Heart right ventricle (tissue), 16 donors: ENCODE measurements around the gene NUDT15. TPM values are rescaled to one million over a fixed set of nuclear protein-coding genes. Genes with fewer than 3 reads are reported as not detected.

Source experiments
- ATAC-seq, 8 donors: fragments of 200-7000 bp; cut with Tn5 transposase; one replicate each; pipeline ENCODE4 v1.9.1; 2020; ENCODE audit warnings: mild to moderate bottlenecking in 8 of 8, moderate library complexity in 8 of 8, moderate number of reproducible peaks in 1 of 8
- DNase-seq, 2 donors: peaks; one replicate each; pipeline ENCODE4 v3.0.0-alpha.2; 2020
- H3K27ac ChIP-seq, 10 donors: fragments of 200-600 bp; sonication (generic) in 2 of 10; one replicate each; pipeline versions ENCODE4 v1.5.0 to v1.8.0; 2020 to 2022; ENCODE audit warnings: mild to moderate bottlenecking in 3 of 10
- H3K27me3 ChIP-seq, 7 donors: fragments of 200-600 bp; one replicate each; pipeline ENCODE4 v1.8.0; 2021 to 2022; ENCODE audit warnings: mild to moderate bottlenecking in 2 of 7
- H3K36me3 ChIP-seq, 9 donors: fragments of 200-600 bp; sonication (generic) in 1 of 9; one replicate each; pipeline versions ENCODE4 v1.5.0 to v1.8.0; 2020 to 2022; ENCODE audit warnings: mild to moderate bottlenecking in 2 of 9
- H3K4me1 ChIP-seq, 9 donors: fragments of 200-600 bp; sonication (generic) in 1 of 9; one replicate each; pipeline versions ENCODE4 v1.5.0 to v1.8.0; 2020 to 2022; ENCODE audit warnings: mild to moderate bottlenecking in 4 of 9
- H3K4me3 ChIP-seq, 10 donors: fragments of 200-600 bp; sonication (generic) in 2 of 10; one replicate each; pipeline versions ENCODE4 v1.5.0 to v1.8.0; 2020 to 2022; ENCODE audit warnings: mild to moderate bottlenecking in 7 of 10, moderate library complexity in 2 of 10
- H3K9me3 ChIP-seq, 11 donors: fragments of 200-600 bp in 10 of 11; sonication (generic) in 2 of 11; one replicate each; pipeline versions ENCODE4 v1.5.0 to v1.8.0; 2013 to 2022; ENCODE audit warnings: mild to moderate bottlenecking in 2 of 11, control low read depth in 1 of 11, moderate library complexity in 1 of 11
- CTCF ChIP-seq, 9 donors: fragments of 200-600 bp; sonication (generic) in 2 of 9; IDR thresholded peaks; one replicate each; pipeline versions ENCODE4 v1.5.0 to v1.8.0; 2021 to 2022; ENCODE audit warnings: antibody characterized with exemption in 9 of 9, mild to moderate bottlenecking in 5 of 9, moderate library complexity in 1 of 9
- WGBS, 2 donors: extraction: QIAGEN DNeasy Blood & Tissue Kit; methylation state at CpG; one replicate each; pipeline ENCODE4 v1.1.7; 2013; ENCODE audit warnings: inconsistent platforms in 1 of 2; 5-methylcytosine and 5-hydroxymethylcytosine counted together
- intact Hi-C, 10 donors: fragments of 100-400 bp; cut with DNase I; formaldehyde crosslinking; loops; one replicate each; pipeline versions ENCODE4 v1.11.1 to v1.14.2; 2022
- polyA plus RNA-seq, 2 donors: library from polyadenylated mRNA; stranded (reverse); fragments of 200-250 nt; gene quantifications; one replicate each; pipeline ENCODE4 v1.2.3, GENCODE V29; 2013
- total RNA-seq, 10 donors: library from RNA; stranded (reverse); fragmentation: NEBNext Ultra II Directional in 3 of 10; extraction: Animal tissue kit (Norgen Biotek cat#: 25700) in 3 of 10; gene quantifications; one replicate each; pipeline versions ENCODE4 v1.2.1 to v1.2.4, GENCODE V29; 2021 to 2023
- donor health status: Arrhythmogenic right ventricular cardiomyopathy.
- donor health status: ischemic (EF 13 %, LVEDD 7.1; RV severe dilation, severe dysfunction).
- donor health status: healthy with polysubstance abuse.
- donor health status: DM: no; HTN: yes; CAD: no.
- donor health status: DM: no; HTN: no; CAD: no.
- donor health status: ischemic (EF 25% LVEDD 6.9; RV normal size, moderate dysfunction).
- donor health status: ischemic (EF 25% LVEDD 5.7; RV mildly dilated, moderate dysfunction).
- donor health status: healthy.
- donor health status: DM: yes; HTN: yes; CAD: no.
- donor health status: Ischemic cardiomyopathy.
- donor health status: ischemic (EF 35%, LVEDD 5.7; RV mildly dilated, moderate dysfunction).
- donor health status: nonischemic (EF 11% LVEDD 7.7; RV severe dilation, severe dysfunction).
- donor health status: DM: yes; HTN: yes; CAD: no.
- donor health status: PGD.
- donor health status: ischemic (EF 29% LVEDD 5.4; RV normal size, mild dysfunction).
- donor health status: nonischemic (EF 23%, LVEDD 6.1; RV moderate dilation, normal function).

The NUDT15 gene
- total and polyA plus RNA-seq, 12 donors = 9.6 to 13.7 (median 11.3) TPM

GRCh38 chr13:48094781-48095502, 57.4 kb downstream of the NUDT15 start, which contains the start of gene MED4:
Gene MED4 (minus strand): TSS chr13:48095104. CDS start chr13:48095078, 26 bp downstream.
- ATAC-seq = peak; percentile 97 to 99 (median 98)

GRCh38 chr13:48096670-48097069, 59.1 kb downstream of the NUDT15 start:
- Histone ChIP-seq H3K27me3 (no peaks in the 10 kb centered on the region), H3K4me3 (no peak overlapping the region), H3K27ac (no peak overlapping the region), H3K36me3 (no peaks in the 10 kb centered on the region), H3K4me1 (peaks cover 0 to 28% (median 21%) of the 10 kb centered on the region in 9 donors), H3K9me3 (no peaks in the 10 kb centered on the region)
- no peak for DNase-seq
- no peak for TF ChIP-seq CTCF (IDR thresholded peaks at IDR 0.05)
- no peak for ATAC-seq
- 71 to 74% methylated on average over 3 of the region's 3 CpGs for WGBS, 2 donors
- intact Hi-C loops = loop anchor here in 6 of 10 donors (2.0 to 10.0 kb wide), 7 partner anchors 59 to 228 kb away; partner anchors contain the start of genes ITM2B (in 4 of the 6), RB1 (in 3 of the 6) and NUDT15 (in 1 of the 6)

More at GRCh38 chr13:48094781-48095502, 57.4 kb downstream of the NUDT15 start, which contains the start of gene MED4:
- peak; percentile 98 to 100 (median 99) for TF ChIP-seq CTCF (IDR thresholded peaks at IDR 0.05)
- Histone ChIP-seq H3K27me3 (no peaks in the 10 kb centered on the region), H3K27ac (peak within 1 kb of the TSS; percentile 11 to 96 (median 91)), H3K4me1 (peaks cover 0 to 45% (median 35%) of the 10 kb centered on the region in 9 donors), H3K4me3 (peak within 1 kb of the TSS; percentile 61 to 100 (median 97)), H3K36me3 (no peaks in the 10 kb centered on the region), H3K9me3 (no peaks in the 10 kb centered on the region)
- intact Hi-C loops = loop anchor here in 6 of 10 donors (5.0 to 10.0 kb wide), 6 partner anchors 58 to 230 kb away; partner anchors contain the start of genes ITM2B (in 4 of the 6), RB1 (in 2 of the 6) and NUDT15 (in 1 of the 6)
- DNase-seq = peak; percentile 96 to 98
- 7 to 9% methylated on average over 54 of the region's 54 CpGs for WGBS, 2 donors

Other genes starting within 250 kb of the NUDT15 start
- gene SUCLA2, start 36.5 kb upstream of the NUDT15 start, total RNA-seq = 100 to 1,000 TPM in 9 of 10 donors, 10 to 100 TPM in 1; 90.6 to 172 (median 154) TPM
- 10 to 100 TPM; 21.2 to 67.7 TPM for gene SUCLA2, start 36.5 kb upstream of the NUDT15 start, polyA plus RNA-seq
- gene MED4, start 57.4 kb downstream of the NUDT15 start, total RNA-seq = 10 to 100 TPM; 42.7 to 57.7 (median 48.7) TPM
- 10 to 100 TPM; 44.3 to 46.8 TPM for gene MED4, start 57.4 kb downstream of the NUDT15 start, polyA plus RNA-seq
- gene ITM2B, start 195.5 kb downstream of the NUDT15 start, total RNA-seq = 100 to 1,000 TPM; 434 to 636 (median 511) TPM
- gene ITM2B, start 195.5 kb downstream of the NUDT15 start, polyA plus RNA-seq = 100 to 1,000 TPM; 272 to 343 TPM